WTC11 (cell line): ENCODE data around the gene ATP6V0D1. TPM values are rescaled to one million over a fixed set of nuclear protein-coding genes. Genes with fewer than 3 reads are reported as not detected.

Source experiments
- ATAC-seq: fragments of 200-7000 bp; cut with Tn5 transposase; 2 replicates; pipeline ENCODE4 v1.10.0; 2021; ENCODE audit warnings: mild to moderate bottlenecking, moderate library complexity
- CTCF ChIA-PET: fragments of 300-600 bp; sonication (Branson Sonifier 250); formaldehyde crosslinking; loops from one replicate; lab custom pipeline; 2021; ENCODE audit warnings: antibody characterized with exemption; lab: Charles Lee
- POLR2A ChIA-PET: fragments of 350-600 bp; sonication (Branson Sonifier 250); formaldehyde crosslinking; loops from one replicate; lab custom pipeline; 2021; ENCODE audit warnings: antibody characterized with exemption; lab: Charles Lee
- DNase-seq: peaks from one replicate; pipeline ENCODE4 v3.0.0; 2021; ENCODE audit warnings: low spot score
- H3K27ac Mint-ChIP-seq: 2 replicates; pipeline ENCODE4 v1.8.0; 2021; ENCODE audit warnings: mixed read lengths
- H3K27me3 Mint-ChIP-seq: 2 replicates; pipeline ENCODE4 v1.8.0; 2021; ENCODE audit warnings: low read depth, mild to moderate bottlenecking, moderate library complexity, mixed read lengths
- H3K36me3 Mint-ChIP-seq: 2 replicates; pipeline ENCODE4 v1.8.0; 2021; ENCODE audit warnings: mixed read lengths
- H3K4me1 Mint-ChIP-seq: 2 replicates; pipeline ENCODE4 v1.8.0; 2022; ENCODE audit warnings: mixed read lengths
- H3K4me3 Mint-ChIP-seq: 2 replicates; pipeline ENCODE4 v1.8.0; 2021; ENCODE audit warnings: mild to moderate bottlenecking, moderate library complexity, mixed read lengths
- H3K9me3 Mint-ChIP-seq: 2 replicates; pipeline ENCODE4 v1.8.0; 2021; ENCODE audit warnings: mixed read lengths
- ATF1 ChIP-seq: sonication (generic); formaldehyde crosslinking; IDR thresholded peaks from 2 replicates; pipeline ENCODE4 v1.8.1; 2023; ENCODE audit warnings: mild to moderate bottlenecking, moderate library complexity, missing genetic modification reagents
- JAZF1 ChIP-seq: fragments of 250-450 bp; sonication (Bioruptor Pico); IDR thresholded peaks from 2 replicates; pipeline ENCODE4 v1.9.0; 2021; ENCODE audit warnings: moderate library complexity, mild to moderate bottlenecking, inconsistent platforms
- NFYB ChIP-seq: sonication (generic); formaldehyde crosslinking; conservative IDR thresholded peaks from 2 replicates; pipeline ENCODE4 v1.8.0; 2022; ENCODE audit warnings: low read depth, missing genetic modification reagents
- SMAD4 ChIP-seq: sonication (generic); formaldehyde crosslinking; IDR thresholded peaks from 2 replicates; pipeline ENCODE4 v1.8.0; 2022; ENCODE audit warnings: mild to moderate bottlenecking, missing genetic modification reagents
- SP1 ChIP-seq: sonication (generic); formaldehyde crosslinking; conservative IDR thresholded peaks from 2 replicates; pipeline ENCODE4 v1.8.1; 2022; ENCODE audit warnings: missing genetic modification reagents
- TEAD4 ChIP-seq: sonication (generic); formaldehyde crosslinking; IDR thresholded peaks from 2 replicates; pipeline ENCODE4 v1.8.0; 2022; ENCODE audit warnings: mild to moderate bottlenecking, missing genetic modification reagents
- TP53 ChIP-seq: sonication (generic); formaldehyde crosslinking; IDR thresholded peaks from 2 replicates; pipeline ENCODE4 v1.8.1; 2023; ENCODE audit warnings: mild to moderate bottlenecking, missing genetic modification reagents
- ZBTB21 ChIP-seq: sonication (generic); formaldehyde crosslinking; IDR thresholded peaks from 2 replicates; pipeline ENCODE4 v1.8.1; 2023; ENCODE audit warnings: mild to moderate bottlenecking, missing genetic modification reagents, borderline replicate concordance
- ZNF263 ChIP-seq: sonication (generic); formaldehyde crosslinking; IDR thresholded peaks from 2 replicates; pipeline ENCODE4 v1.8.1; 2022; ENCODE audit warnings: low read depth, mild to moderate bottlenecking, moderate library complexity, missing genetic modification reagents
- ZNF317 ChIP-seq: sonication (generic); formaldehyde crosslinking; IDR thresholded peaks from 2 replicates; pipeline ENCODE4 v1.8.1; 2023; ENCODE audit warnings: low read depth, mild to moderate bottlenecking, moderate library complexity, missing genetic modification reagents, borderline replicate concordance
- total RNA-seq: library from RNA; stranded (reverse); gene quantifications from 3 replicates; pipeline ENCODE4 v1.2.3, GENCODE V29; 2021
- TF ChIP-seq, protein P1 (sequence below): sonication (generic); formaldehyde crosslinking; IDR thresholded peaks from 2 replicates; pipeline ENCODE4 v1.8.1; 2023; ENCODE audit warnings: mild to moderate bottlenecking, moderate library complexity, missing genetic modification reagents
- TF ChIP-seq, protein P2 (sequence below): sonication (generic); formaldehyde crosslinking; IDR thresholded peaks from 2 replicates; pipeline ENCODE4 v1.8.0; 2022; ENCODE audit warnings: mild to moderate bottlenecking, missing genetic modification reagents
- TF ChIP-seq, protein P3 (sequence below): sonication (generic); formaldehyde crosslinking; IDR thresholded peaks from 2 replicates; pipeline ENCODE4 v1.8.0; 2022; ENCODE audit warnings: mild to moderate bottlenecking, missing genetic modification reagents
- TF ChIP-seq, protein P4 (sequence below): fragments of 250-450 bp; sonication (Bioruptor Pico); IDR thresholded peaks from 2 replicates; pipeline ENCODE4 v1.9.0; 2021; ENCODE audit warnings: moderate library complexity, mild to moderate bottlenecking, inconsistent platforms, borderline replicate concordance
- TF ChIP-seq, protein P5 (sequence below): sonication (generic); formaldehyde crosslinking; IDR thresholded peaks from 2 replicates; pipeline ENCODE4 v1.8.1; 2023; ENCODE audit warnings: mild to moderate bottlenecking, missing genetic modification reagents, moderate library complexity
- TF ChIP-seq, protein P6 (sequence below): sonication (generic); formaldehyde crosslinking; IDR thresholded peaks from 2 replicates; pipeline ENCODE4 v1.8.0; 2023; ENCODE audit warnings: missing genetic modification reagents
- TF ChIP-seq, protein P7 (sequence below): sonication (generic); formaldehyde crosslinking; IDR thresholded peaks from 2 replicates; pipeline ENCODE4 v1.8.1; 2023; ENCODE audit warnings: mild to moderate bottlenecking, missing genetic modification reagents

Gene ATP6V0D1
- total RNA-seq, 1 experiment from 2014 or later, result 44.1 TPM

DNA sequence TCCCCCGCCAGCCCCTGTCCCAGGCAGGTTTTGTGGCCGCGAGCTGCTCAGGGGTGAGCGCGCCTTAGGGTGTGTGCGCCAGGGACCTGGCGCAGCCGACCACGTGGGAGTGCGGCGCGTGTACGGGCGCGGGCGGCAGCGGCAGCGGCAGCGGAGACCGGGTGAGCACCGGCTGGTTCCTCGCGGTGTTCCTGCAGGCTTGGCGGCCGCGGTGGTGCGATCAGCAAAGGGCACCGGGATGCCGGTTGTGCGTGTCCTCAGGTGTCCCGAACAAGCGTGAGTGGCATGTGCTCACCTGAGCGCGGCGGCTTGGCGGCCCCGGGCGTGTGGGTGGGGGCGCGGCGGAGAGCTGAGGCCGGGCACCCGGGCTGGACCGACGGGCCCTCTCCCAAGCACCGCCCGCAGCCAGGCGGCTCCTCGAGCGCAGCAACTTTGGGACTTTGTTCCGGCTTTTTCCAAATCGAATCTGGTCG, 50.4 kb downstream of the ATP6V0D1 start (continued):
- TF ChIP-seq, protein P1, sequence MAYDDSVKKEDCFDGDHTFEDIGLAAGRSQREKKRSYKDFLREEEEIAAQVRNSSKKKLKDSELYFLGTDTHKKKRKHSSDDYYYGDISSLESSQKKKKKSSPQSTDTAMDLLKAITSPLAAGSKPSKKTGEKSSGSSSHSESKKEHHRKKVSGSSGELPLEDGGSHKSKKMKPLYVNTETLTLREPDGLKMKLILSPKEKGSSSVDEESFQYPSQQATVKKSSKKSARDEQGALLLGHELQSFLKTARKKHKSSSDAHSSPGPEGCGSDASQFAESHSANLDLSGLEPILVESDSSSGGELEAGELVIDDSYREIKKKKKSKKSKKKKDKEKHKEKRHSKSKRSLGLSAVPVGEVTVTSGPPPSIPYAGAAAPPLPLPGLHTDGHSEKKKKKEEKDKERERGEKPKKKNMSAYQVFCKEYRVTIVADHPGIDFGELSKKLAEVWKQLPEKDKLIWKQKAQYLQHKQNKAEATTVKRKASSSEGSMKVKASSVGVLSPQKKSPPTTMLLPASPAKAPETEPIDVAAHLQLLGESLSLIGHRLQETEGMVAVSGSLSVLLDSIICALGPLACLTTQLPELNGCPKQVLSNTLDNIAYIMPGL, result no peak; the same call in 1 of the 2 replicates
- TF ChIP-seq TP53 (CRISPR knock-in tag) (no peak), ZNF263 (CRISPR knock-in tag) (no peak), JAZF1 (CRISPR knock-in tag) (no peak), ZNF317 (CRISPR knock-in tag) (0 out of 2 replicates have a peak, but pooled peaks have one; percentile 28), ZBTB21 (CRISPR knock-in tag) (no peak), SMAD4 (CRISPR knock-in tag) (no peak), SP1 (CRISPR knock-in tag) (0 out of 2 replicates have a peak, but pooled peaks have one; percentile 38)
- TF ChIP-seq, protein P2, sequence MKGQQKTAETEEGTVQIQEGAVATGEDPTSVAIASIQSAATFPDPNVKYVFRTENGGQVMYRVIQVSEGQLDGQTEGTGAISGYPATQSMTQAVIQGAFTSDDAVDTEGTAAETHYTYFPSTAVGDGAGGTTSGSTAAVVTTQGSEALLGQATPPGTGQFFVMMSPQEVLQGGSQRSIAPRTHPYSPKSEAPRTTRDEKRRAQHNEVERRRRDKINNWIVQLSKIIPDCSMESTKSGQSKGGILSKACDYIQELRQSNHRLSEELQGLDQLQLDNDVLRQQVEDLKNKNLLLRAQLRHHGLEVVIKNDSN (CRISPR knock-in tag), result peak; percentile 67
- TF ChIP-seq, protein P3, sequence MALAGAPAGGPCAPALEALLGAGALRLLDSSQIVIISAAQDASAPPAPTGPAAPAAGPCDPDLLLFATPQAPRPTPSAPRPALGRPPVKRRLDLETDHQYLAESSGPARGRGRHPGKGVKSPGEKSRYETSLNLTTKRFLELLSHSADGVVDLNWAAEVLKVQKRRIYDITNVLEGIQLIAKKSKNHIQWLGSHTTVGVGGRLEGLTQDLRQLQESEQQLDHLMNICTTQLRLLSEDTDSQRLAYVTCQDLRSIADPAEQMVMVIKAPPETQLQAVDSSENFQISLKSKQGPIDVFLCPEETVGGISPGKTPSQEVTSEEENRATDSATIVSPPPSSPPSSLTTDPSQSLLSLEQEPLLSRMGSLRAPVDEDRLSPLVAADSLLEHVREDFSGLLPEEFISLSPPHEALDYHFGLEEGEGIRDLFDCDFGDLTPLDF (CRISPR knock-in tag), result peak; percentile 50; the same call in 1 of the 2 replicates
- TF ChIP-seq, protein P4, sequence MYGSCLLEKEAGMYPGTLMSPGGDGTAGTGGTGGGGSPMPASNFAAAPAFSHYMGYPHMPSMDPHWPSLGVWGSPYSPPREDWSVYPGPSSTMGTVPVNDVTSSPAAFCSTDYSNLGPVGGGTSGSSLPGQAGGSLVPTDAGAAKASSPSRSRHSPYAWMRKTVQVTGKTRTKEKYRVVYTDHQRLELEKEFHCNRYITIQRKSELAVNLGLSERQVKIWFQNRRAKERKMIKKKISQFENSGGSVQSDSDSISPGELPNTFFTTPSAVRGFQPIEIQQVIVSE, result no peak
- TF ChIP-seq, protein P5, sequence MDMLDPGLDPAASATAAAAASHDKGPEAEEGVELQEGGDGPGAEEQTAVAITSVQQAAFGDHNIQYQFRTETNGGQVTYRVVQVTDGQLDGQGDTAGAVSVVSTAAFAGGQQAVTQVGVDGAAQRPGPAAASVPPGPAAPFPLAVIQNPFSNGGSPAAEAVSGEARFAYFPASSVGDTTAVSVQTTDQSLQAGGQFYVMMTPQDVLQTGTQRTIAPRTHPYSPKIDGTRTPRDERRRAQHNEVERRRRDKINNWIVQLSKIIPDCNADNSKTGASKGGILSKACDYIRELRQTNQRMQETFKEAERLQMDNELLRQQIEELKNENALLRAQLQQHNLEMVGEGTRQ (CRISPR knock-in tag), result peak; percentile 54; the same call in 1 of the 2 replicates
- TF ChIP-seq, protein P6, sequence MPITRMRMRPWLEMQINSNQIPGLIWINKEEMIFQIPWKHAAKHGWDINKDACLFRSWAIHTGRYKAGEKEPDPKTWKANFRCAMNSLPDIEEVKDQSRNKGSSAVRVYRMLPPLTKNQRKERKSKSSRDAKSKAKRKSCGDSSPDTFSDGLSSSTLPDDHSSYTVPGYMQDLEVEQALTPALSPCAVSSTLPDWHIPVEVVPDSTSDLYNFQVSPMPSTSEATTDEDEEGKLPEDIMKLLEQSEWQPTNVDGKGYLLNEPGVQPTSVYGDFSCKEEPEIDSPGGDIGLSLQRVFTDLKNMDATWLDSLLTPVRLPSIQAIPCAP (CRISPR knock-in tag), result no peak

DNA sequence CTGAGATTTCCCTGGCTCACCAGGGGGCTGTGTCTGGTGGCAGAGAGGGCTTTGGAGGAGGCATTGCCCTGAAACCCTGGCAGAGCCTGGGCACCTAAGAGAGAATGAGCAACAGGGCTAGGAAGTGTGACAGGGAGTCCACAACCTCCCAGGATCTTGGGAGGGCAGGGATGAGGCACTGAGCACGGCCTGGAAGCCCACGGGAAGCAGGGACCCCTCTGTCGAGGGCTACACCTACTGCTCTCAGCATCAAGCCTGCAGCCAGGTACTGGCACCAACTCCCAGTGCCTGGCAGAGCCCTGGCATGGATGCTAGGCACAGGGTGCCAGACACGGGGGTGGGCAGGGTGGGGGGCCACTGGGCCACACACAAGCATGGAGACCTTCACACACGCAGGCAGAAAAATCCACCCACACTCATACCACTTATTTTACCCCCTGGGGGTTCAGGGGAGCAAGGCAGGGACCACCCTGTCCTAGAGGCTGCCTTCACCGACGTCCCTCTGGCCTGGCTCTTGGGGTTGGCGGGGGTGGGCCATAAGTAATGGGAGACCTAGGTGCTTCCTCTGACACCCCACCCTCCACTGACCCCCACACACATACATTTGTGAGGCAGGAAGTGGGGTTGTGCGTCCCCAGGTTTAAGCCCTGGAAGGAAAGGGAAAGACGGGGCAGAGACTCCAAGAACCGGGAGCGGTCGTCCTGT, 51.0 kb downstream of the ATP6V0D1 start:
- no peaks in the 10 kb centered on the region for H3K36me3 Mint-ChIP-seq
- peak overlapping the region; percentile 77 for H3K4me3 Mint-ChIP-seq
- TF ChIP-seq NFYB (CRISPR knock-in tag) (no peak), ATF1 (CRISPR knock-in tag) (no peak), TEAD4 (CRISPR knock-in tag) (no peak)
- TF ChIP-seq, protein P7, sequence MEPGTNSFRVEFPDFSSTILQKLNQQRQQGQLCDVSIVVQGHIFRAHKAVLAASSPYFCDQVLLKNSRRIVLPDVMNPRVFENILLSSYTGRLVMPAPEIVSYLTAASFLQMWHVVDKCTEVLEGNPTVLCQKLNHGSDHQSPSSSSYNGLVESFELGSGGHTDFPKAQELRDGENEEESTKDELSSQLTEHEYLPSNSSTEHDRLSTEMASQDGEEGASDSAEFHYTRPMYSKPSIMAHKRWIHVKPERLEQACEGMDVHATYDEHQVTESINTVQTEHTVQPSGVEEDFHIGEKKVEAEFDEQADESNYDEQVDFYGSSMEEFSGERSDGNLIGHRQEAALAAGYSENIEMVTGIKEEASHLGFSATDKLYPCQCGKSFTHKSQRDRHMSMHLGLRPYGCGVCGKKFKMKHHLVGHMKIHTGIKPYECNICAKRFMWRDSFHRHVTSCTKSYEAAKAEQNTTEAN (CRISPR knock-in tag), result no peak
- TF ChIP-seq, protein P3 (CRISPR knock-in tag), result no peak
- H3K27ac Mint-ChIP-seq, result peak overlapping the region; percentile 53; the same call in 1 of the 2 replicates
- DNase-seq (no peak), ATAC-seq (no peak)
- no peaks in the 10 kb centered on the region for H3K9me3 Mint-ChIP-seq
- ChIA-PET POLR2A (interaction anchor here (0.6 to 1.3 kb wide), 3 partner anchors 12 to 81 kb away, joined by 3 to 5 read pairs (median 3); no protein-coding TSS in a partner anchor), CTCF (interaction anchor here (0.6 to 10.4 kb wide), 18 partner anchors 9 to 412 kb away, joined by 3 to 234 read pairs (median 10); no protein-coding TSS in a partner anchor)
- peaks cover 12% of the 10 kb centered on the region for H3K27me3 Mint-ChIP-seq
- peaks cover 71% of the 10 kb centered on the region for H3K4me1 Mint-ChIP-seq
